ENCODE results near the gene LIFR. TPM values are rescaled to one million over a fixed set of nuclear protein-coding genes. Genes with fewer than 3 reads are reported as not detected.
A peak's percentile ranks its signal among the peaks of the same experiment; 100 is the strongest.

Gene LIFR
- total RNA-seq, 6 experiments from 2014 or later: 4.7 to 7.1 (median 5.4) TPM

DNA sequence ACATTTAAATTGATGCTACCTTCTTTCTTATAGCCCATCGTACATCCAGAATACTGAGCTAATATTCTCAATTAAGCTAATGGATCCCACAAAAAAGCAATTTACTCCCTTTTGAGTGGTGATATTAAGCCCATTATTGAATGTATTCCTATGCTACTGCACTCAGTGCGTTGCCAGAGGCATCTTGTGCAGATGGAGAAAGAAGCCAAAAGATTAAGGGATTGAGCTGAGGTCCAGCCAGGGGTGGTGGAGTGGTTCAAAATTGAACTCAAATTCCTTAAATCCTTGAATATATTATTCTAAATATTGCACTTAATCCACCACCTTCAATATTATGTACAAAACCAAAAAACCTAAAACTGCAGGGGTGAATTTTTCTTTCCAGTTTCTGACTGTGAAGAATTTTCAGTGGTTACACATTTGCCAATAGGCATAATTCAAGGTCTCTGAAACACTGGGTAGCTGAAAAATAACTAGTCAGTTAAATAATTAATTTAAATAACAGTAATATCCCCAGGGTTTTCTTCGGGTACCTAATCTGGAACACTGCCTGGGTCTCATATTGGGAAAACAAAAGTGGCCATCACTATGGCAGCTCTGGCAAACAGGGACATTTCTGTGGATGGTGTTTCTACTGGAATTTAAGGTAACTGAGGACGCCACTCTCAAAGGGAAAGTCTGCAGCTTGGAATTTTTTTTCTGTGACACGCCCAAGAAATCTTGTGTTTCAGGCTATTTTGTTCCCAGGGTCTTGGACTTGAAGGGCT, 6.2 kb upstream of the LIFR start:
- H3K36me3 Mint-ChIP-seq (ENCODE audit: low read depth): no peaks in the 10 kb centered on the region
- TF ChIP-seq, protein P1, sequence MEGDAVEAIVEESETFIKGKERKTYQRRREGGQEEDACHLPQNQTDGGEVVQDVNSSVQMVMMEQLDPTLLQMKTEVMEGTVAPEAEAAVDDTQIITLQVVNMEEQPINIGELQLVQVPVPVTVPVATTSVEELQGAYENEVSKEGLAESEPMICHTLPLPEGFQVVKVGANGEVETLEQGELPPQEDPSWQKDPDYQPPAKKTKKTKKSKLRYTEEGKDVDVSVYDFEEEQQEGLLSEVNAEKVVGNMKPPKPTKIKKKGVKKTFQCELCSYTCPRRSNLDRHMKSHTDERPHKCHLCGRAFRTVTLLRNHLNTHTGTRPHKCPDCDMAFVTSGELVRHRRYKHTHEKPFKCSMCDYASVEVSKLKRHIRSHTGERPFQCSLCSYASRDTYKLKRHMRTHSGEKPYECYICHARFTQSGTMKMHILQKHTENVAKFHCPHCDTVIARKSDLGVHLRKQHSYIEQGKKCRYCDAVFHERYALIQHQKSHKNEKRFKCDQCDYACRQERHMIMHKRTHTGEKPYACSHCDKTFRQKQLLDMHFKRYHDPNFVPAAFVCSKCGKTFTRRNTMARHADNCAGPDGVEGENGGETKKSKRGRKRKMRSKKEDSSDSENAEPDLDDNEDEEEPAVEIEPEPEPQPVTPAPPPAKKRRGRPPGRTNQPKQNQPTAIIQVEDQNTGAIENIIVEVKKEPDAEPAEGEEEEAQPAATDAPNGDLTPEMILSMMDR (IDR thresholded peaks at IDR 0.05): no peak
- H3K4me3 Mint-ChIP-seq: no peak overlapping the region

DNA sequence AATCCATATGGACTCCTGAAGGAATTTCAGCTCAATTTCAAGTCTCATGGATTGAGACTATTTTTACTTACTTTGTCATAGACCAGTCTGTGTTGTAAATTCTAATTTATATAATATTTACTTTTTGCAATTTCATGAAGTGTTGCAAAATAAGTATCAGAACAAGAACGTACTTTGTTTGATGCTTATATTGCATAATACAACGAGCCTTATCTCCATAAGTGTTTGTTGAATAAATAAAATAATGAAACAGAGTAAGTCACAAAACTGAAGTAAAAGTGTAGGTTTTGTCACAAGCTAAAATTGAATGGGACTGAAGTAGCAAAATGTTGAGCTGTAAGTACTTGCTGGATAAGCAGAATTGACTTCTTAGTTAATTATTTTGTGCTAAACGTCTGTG, 3.0 kb upstream of the LIFR start:
- Mint-ChIP-seq H3K27me3 (ENCODE audit: insufficient read depth) (peaks cover 14% of the 10 kb centered on the region), H3K9me3 (no peaks in the 10 kb centered on the region), H3K27ac (no peak overlapping the region), H3K36me3 (ENCODE audit: low read depth) (no peaks in the 10 kb centered on the region; the same call in 1 of the 2 replicates), H3K4me3 (no peak overlapping the region), H3K4me1 (ENCODE audit: low read depth) (peaks cover 20% of the 10 kb centered on the region)
- TF ChIP-seq, protein P1 (IDR thresholded peaks at IDR 0.05): no peak
- DNase-seq: no peak

More for the DNA sequence above, 6.2 kb upstream of the LIFR start:
- H3K4me1 Mint-ChIP-seq (ENCODE audit: low read depth): peaks cover 2% of the 10 kb centered on the region
- H3K27me3 Mint-ChIP-seq (ENCODE audit: insufficient read depth): peaks cover 18% of the 10 kb centered on the region
- H3K9me3 Mint-ChIP-seq: no peaks in the 10 kb centered on the region
- no peak for DNase-seq
- no peak overlapping the region for H3K27ac Mint-ChIP-seq

DNA sequence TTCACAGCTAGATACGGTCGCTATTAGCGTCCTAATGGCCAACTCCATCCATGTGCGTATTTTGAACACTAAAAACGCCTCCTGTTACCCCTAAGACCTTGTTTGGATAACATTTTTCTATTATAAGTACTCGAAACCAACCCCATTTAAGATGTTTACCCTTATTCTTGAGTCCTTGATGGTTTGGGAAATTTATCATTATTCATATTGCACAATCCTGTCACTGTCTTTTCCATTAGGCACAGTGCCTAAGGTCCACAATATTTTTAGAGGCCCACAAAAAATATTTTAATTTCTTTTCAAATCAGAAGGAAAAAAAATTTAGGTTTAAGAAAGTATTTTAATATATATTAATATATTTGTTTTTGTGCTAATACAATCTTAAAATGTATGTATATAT, 1.3 kb upstream of the LIFR start:
- no peaks in the 10 kb centered on the region for H3K9me3 Mint-ChIP-seq
- peak overlapping the region; percentile 94 for H3K4me3 Mint-ChIP-seq
- peaks cover 20% of the 10 kb centered on the region for H3K4me1 Mint-ChIP-seq (ENCODE audit: low read depth)
- TF ChIP-seq, protein P1 (IDR thresholded peaks at IDR 0.05): no peak
- H3K27me3 Mint-ChIP-seq (ENCODE audit: insufficient read depth): peaks cover 7% of the 10 kb centered on the region; the same call in 1 of the 2 replicates
- H3K27ac Mint-ChIP-seq: peak overlapping the region; percentile 69; the same call in 1 of the 2 replicates
- DNase-seq: no peak
- no peaks in the 10 kb centered on the region; the same call in 1 of the 2 replicates for H3K36me3 Mint-ChIP-seq (ENCODE audit: low read depth)

- Mint-ChIP-seq H3K4me3 (peak overlapping the region; percentile 94), H3K4me1 (ENCODE audit: low read depth) (peaks cover 20% of the 10 kb centered on the region), H3K9me3 (no peaks in the 10 kb centered on the region), H3K36me3 (ENCODE audit: low read depth) (no peaks in the 10 kb centered on the region; the same call in 1 of the 2 replicates), H3K27me3 (ENCODE audit: insufficient read depth) (peaks cover 7% of the 10 kb centered on the region; the same call in 1 of the 2 replicates), H3K27ac (peak overlapping the region; percentile 69)
- no peak for DNase-seq
- TF ChIP-seq, protein P1 (IDR thresholded peaks at IDR 0.05): no peak
Observed at GRCh38 chr5:38557308-38557710, 863 bp upstream of the LIFR start.

GRCh38 chr5:38556088-38556598, 303 bp downstream of the LIFR start:
- no peaks in the 10 kb centered on the region; the same call in 1 of the 2 replicates for H3K36me3 Mint-ChIP-seq (ENCODE audit: low read depth)
- H3K4me1 Mint-ChIP-seq (ENCODE audit: low read depth): peaks cover 27% of the 10 kb centered on the region
- TF ChIP-seq, protein P1 (IDR thresholded peaks at IDR 0.05): no peak
- no peak overlapping the region for H3K27ac Mint-ChIP-seq
- DNase-seq: no peak
- peaks cover 4% of the 10 kb centered on the region; the same call in 1 of the 2 replicates for H3K27me3 Mint-ChIP-seq (ENCODE audit: insufficient read depth)
- no peaks in the 10 kb centered on the region for H3K9me3 Mint-ChIP-seq
- peak overlapping the region; percentile 90 for H3K4me3 Mint-ChIP-seq
